ENCODE measurements around the gene CETN3.

CETN3 gene

DNA sequence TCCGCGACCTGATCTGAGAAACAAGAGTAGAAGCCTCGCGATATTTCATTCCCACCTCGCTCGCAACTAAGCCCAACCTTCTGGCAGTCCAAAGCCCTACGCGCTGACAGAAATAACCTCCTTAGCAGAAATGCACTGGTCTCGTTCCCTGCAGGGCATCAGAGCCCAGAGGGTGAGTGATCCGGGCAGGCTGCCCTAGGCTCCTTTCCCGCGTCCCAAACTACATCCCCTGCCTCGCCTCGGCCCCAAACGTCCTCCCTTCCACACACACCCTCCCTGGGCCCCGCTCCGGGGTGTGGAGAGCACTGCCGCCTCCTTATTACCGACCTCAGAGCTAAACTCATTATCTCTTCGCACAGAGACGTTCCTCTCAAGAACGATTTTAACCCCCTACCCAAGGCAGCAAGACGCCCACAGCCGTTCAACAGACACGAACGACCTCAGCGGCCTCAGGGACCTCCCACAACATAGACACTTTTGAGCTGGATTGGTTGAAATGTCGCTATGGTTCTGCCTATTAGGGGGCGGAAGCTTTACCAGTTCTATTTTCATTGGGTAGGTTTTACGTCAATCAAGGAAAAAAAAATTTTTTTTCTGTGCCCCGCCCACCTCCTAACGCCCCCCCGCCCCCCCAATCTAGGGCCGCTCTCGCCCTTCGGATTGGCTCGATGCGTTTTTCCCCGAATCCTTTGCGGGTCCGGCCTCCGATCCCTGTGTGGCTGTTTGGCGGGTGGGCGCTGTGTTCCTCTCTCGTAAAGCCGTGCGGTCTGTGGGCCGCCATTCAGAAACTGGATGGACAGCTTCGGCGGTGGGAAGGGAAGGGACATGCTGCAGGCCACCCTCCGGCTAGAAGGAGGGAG, at the start of gene CETN3:
Gene CETN3, minus strand, starts transcription at position 439 of the 860 bp plus-strand sequence. Its CDS starts 95 bp downstream, at position 344.
- peak within 1 kb of the TSS; percentile 78 for H3K4me3 ChIP-seq (ENCODE audit: control insufficient read depth, low read depth, low read length)
- TF ChIP-seq, protein P1, sequence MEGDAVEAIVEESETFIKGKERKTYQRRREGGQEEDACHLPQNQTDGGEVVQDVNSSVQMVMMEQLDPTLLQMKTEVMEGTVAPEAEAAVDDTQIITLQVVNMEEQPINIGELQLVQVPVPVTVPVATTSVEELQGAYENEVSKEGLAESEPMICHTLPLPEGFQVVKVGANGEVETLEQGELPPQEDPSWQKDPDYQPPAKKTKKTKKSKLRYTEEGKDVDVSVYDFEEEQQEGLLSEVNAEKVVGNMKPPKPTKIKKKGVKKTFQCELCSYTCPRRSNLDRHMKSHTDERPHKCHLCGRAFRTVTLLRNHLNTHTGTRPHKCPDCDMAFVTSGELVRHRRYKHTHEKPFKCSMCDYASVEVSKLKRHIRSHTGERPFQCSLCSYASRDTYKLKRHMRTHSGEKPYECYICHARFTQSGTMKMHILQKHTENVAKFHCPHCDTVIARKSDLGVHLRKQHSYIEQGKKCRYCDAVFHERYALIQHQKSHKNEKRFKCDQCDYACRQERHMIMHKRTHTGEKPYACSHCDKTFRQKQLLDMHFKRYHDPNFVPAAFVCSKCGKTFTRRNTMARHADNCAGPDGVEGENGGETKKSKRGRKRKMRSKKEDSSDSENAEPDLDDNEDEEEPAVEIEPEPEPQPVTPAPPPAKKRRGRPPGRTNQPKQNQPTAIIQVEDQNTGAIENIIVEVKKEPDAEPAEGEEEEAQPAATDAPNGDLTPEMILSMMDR (IDR thresholded peaks at IDR 0.05; ENCODE audit: control insufficient read depth, insufficient read depth, low read depth, low read length, missing control alignments), result no peak
- peak; percentile 93 for DNase-seq (ENCODE audit: low read depth)

DNA sequence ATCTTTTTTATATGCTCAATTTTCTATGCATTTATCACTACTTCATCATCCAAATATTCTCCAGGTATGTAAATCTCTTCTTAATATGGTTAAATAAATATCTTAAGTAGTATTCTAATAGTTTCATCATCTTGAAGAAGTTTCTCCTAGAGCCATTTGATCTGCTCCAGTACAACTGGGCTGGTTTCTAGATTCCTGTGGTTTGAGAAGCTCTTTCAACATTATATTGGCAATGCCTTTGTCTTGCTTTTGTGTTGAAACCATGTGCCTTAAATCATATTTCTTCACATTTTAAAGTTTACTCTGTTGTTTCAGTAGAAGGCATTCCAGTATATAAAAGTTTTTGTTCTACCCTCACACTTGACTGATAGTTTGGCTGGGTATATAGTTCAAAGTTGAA, 37.4 kb upstream of the CETN3 start:
- TF ChIP-seq, protein P1 (IDR thresholded peaks at IDR 0.05; ENCODE audit: control insufficient read depth, insufficient read depth, low read depth, low read length, missing control alignments), result no peak
- no peak overlapping the region for H3K4me3 ChIP-seq (ENCODE audit: control insufficient read depth, low read depth, low read length)
- DNase-seq (ENCODE audit: low read depth), result peak; percentile 61

DNA sequence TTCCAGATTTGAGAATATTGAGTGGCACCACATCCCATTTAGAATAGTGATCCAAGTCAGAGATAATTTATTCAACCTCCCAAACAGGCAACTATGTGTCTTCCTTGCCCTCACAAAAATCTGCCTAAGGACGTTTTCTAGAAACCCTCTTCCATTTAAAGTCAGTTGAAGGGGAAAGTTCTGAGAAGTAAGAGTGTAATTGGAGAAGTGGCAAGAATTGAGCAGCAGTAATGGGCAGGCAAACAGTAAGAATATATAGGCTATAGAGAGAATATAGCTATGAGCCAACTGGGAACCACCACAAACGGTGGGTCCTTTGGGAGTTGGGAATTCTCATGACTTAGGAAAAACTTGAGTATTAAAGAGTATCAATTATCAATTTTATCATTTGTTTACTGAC, 31.1 kb upstream of the CETN3 start:
- TF ChIP-seq, protein P1 (IDR thresholded peaks at IDR 0.05; ENCODE audit: control insufficient read depth, insufficient read depth, low read depth, low read length, missing control alignments), result no peak
- H3K4me3 ChIP-seq (ENCODE audit: control insufficient read depth, low read depth, low read length), result no peak overlapping the region

DNA sequence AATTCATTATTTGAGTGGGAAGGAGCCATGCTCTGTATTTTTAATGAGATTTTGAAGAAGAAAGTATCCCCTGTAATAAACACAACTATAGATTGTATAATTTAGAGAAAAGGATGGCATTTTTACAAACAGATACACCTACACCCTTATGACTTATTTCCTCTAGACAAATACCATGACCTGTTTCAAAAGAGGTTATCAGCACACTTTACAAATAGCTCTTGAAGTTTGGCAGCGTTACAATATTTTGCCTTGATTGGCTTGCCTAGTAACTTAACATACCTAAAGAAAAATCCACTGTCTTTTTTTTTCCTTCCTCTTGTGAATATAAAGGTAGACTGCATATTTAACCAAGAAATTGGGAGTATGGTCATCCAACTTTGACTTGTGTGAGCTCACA, 28.5 kb upstream of the CETN3 start:
- DNase-seq (ENCODE audit: low read depth), result no peak
- H3K4me3 ChIP-seq (ENCODE audit: control insufficient read depth, low read depth, low read length), result no peak overlapping the region
- TF ChIP-seq, protein P1 (IDR thresholded peaks at IDR 0.05; ENCODE audit: control insufficient read depth, insufficient read depth, low read depth, low read length, missing control alignments), result no peak

More for the DNA sequence above, 31.1 kb upstream of the CETN3 start:
- DNase-seq (ENCODE audit: low read depth), result no peak

DNA sequence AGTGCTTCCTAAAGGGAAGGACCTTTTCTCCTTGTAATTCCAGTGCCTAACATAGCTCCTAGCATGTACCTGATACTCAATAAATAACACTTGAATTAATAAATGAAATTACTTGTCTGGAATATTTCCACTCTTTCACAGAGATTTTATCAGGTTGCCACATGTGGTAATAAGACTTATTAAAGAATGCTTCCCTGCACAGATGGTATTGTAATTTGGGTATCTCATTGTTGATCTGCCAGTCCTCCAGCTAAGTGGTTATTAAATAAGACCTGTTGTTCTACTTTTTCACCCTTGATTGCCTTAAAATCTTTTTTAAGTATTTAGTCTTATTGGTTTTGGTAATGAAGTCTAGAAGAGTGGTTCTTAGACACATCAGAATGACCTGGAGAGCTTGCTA, 28.1 kb upstream of the CETN3 start:
- TF ChIP-seq, protein P1 (IDR thresholded peaks at IDR 0.05; ENCODE audit: control insufficient read depth, insufficient read depth, low read depth, low read length, missing control alignments), result no peak
- DNase-seq (ENCODE audit: low read depth), result no peak
- H3K4me3 ChIP-seq (ENCODE audit: control insufficient read depth, low read depth, low read length), result no peak overlapping the region

DNA sequence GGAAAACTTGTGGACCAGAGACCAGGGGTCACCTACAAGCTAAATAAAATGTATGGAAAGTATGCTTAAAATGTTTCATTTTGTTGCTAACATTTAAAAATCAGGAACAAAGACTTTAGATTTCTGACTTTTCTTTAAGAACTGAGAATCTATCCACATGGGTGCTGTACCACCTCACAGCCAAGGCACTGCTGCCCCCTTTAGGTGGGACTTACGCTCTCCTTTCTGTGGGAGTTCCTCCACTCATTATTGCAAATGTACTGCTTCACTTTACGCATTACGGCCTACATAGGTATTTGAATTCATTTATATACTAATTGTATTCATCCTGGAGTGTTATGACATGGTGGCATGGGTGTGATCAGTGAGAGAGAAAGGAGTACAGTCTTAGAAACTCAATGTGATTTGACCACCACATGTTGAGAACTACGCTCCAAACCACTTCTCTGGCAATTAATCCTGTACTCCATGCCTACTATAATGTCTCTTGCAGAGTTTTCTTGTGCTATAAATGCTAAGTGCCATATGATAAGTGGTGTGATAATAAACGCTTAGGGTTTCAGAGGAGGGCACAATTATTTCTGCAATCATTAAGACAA, 24.7 kb upstream of the CETN3 start:
- H3K4me3 ChIP-seq (ENCODE audit: control insufficient read depth, low read depth, low read length), result no peak overlapping the region
- DNase-seq (ENCODE audit: low read depth), result no peak
- TF ChIP-seq, protein P1 (IDR thresholded peaks at IDR 0.05; ENCODE audit: control insufficient read depth, insufficient read depth, low read depth, low read length, missing control alignments), result peak; percentile 80

Data from AG09309 (cell line).